ENCODE data around the gene AGMO.

- TF ChIP-seq EZH2 (IDR thresholded peaks at IDR 0.05; ENCODE audit: borderline replicate concordance) (no peak), CTCF (IDR thresholded peaks at IDR 0.05; ENCODE audit: poor library complexity) (no peak), EZH2phosphoT487 (IDR thresholded peaks at IDR 0.05; ENCODE audit: low read depth, severe bottlenecking, unreplicated experiment) (no peak)
Observed at GRCh38 chr7:15308821-15309220, 253.0 kb downstream of the AGMO start.

Data from hepatocyte (in vitro differentiated cells).